Measurements from ENCODE around the gene PTGER1. TPM values are rescaled to one million over a fixed set of nuclear protein-coding genes. Genes with fewer than 3 reads are reported as not detected.

PTGER1 gene
- total and polyA plus RNA-seq, 9 of the 15 experiments (the other 6 are each of a cell fraction or from before 2014, with no cell fraction given): 0.06 to 0.36 (median 0.31) TPM; not detected in 5

GRCh38 chr19:14510311-14511228 is 35.4 kb upstream of the PTGER1 start (continued):
- TF ChIP-seq ZNF175 (CRISPR knock-in tag; IDR thresholded peaks at IDR 0.05; ENCODE audit: low read depth) (peak; percentile 55), CSDE1 (IDR thresholded peaks at IDR 0.05) (no peak), FOXK1 (CRISPR knock-in tag; IDR thresholded peaks at IDR 0.05; ENCODE audit: borderline replicate concordance) (no peak), ZNF174 (CRISPR knock-in tag; IDR thresholded peaks at IDR 0.05) (no peak), SMARCA4 (IDR thresholded peaks at IDR 0.05) (no peak), DIDO1 (tag; IDR thresholded peaks at IDR 0.05; ENCODE audit: low read depth) (no peak), MBD2 (IDR thresholded peaks at IDR 0.05; ENCODE audit: borderline replicate concordance, low read depth) (no peak), LEF1 (IDR thresholded peaks at IDR 0.05) (no peak), EHMT2 (IDR thresholded peaks at IDR 0.05) (no peak), GATAD2B (IDR thresholded peaks at IDR 0.05; ENCODE audit: borderline replicate concordance) (no peak), RNF2 (IDR thresholded peaks at IDR 0.05) (no peak), TSHZ1 (CRISPR knock-in tag; IDR thresholded peaks at IDR 0.05) (no peak), KDM2B (CRISPR knock-in tag; IDR thresholded peaks at IDR 0.05) (no peak), KLF1 (tag; IDR thresholded peaks at IDR 0.05) (no peak), ZNF239 (CRISPR knock-in tag; IDR thresholded peaks at IDR 0.05) (no peak), VEZF1 (CRISPR knock-in tag; IDR thresholded peaks at IDR 0.05) (no peak), RCOR1 (IDR thresholded peaks at IDR 0.05; ENCODE audit: borderline replicate concordance in 1 of 2, low read depth in 2 of 2, low read length in 2 of 2) (no peak), EGR1 (conservative IDR thresholded peaks at IDR 0.05) (peak; percentile 86), AFF1 (IDR thresholded peaks at IDR 0.05; ENCODE audit: low read depth in 1 of 2, partially characterized antibody in 2 of 2) (peak in 1 of 2 experiments; percentile 45)
